DMS114 treated with DMSO at 0.1 percent for 48 hours (cell line): ENCODE measurements around the gene WDR20.

ENCODE experiments used
- DNase-seq: peaks from one replicate; lab custom pipeline; 2025; ENCODE audit not compliant: unreplicated experiment; lab: John Stamatoyannopoulos, UW

Gene WDR20

DNA sequence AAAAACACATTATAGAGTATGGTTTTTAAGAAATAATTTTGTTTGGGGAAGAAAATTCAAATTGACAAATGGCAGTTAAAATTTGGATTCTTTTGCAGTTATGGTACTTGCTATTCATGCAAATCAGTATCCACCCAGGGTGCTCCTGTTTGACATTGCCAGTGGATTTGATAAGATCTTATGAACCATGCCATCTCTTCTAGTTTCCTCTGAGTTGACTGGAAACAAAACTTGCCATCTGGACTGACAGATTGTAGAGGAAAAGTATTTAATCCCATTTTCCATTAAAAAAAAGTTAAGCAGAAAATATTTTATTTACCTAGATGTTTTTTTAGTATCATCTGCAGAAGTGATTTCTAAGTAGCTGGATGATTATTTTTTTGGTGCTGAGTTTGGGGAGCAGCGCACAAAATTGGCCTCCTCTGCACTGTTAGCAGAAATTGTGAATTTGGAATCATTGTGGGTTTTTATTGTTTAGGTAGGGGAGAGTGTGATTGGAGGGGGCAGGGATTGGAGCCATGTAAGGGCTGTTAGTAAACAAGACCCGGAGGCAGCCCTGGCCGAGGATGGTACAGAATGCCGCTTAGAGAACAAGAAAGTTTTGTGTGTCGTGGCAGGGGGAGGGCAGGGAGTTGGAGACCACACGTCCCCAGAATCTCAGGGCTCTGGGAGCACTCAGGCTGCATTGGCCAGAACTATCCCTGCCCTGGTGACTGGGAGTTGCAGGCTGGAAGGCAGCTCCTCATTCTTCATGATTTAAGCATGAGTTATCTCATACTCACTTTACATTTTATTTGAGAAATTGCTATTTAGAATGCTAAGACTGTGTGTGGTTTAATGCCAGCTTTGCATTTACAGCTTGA is 56.6 kb downstream of the WDR20 start:
- DNase-seq = no peak

DNA sequence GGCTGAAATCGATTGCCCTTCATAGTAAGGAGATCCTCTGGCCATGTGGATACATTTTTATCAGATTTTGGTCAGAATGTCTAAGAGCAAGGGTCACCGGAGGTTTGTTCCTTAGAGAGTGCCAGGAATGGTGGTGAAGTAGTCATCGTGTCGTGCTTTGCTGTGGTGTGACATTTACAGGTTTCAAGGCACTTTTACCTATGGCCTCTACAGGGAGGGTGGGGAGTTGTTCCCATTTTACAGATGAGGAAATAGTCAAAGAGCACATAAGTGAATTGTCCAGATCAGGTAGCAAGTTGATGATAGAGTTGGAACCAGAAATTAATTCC is 57.2 kb downstream of the WDR20 start:
- no peak for DNase-seq

DNA sequence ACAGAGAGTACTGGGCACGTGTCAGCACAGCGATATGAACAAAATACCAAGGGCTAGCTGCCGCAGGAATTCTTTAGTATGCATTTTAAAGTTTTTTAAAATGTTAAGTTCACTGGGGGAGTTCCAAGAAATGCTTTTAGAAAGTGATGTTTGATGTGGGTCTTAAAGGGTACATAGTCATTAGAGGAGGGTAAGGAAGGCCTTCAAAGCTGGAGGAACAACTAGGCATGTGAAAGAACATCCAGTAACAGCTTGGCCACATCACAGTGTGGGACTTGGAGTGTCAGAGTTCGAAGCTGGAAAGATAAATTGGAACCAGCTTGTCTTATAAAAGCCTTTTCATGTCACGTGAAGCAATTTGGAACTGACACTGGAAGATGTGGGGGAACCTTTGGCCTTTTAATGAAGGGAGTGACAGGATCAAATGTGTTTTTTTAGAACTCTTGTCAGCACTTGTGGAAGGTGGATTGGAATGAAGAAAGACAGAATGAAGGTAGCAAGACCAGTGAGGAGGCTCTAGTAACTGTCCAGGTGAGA is 57.7 kb downstream of the WDR20 start:
- no peak for DNase-seq

DNA sequence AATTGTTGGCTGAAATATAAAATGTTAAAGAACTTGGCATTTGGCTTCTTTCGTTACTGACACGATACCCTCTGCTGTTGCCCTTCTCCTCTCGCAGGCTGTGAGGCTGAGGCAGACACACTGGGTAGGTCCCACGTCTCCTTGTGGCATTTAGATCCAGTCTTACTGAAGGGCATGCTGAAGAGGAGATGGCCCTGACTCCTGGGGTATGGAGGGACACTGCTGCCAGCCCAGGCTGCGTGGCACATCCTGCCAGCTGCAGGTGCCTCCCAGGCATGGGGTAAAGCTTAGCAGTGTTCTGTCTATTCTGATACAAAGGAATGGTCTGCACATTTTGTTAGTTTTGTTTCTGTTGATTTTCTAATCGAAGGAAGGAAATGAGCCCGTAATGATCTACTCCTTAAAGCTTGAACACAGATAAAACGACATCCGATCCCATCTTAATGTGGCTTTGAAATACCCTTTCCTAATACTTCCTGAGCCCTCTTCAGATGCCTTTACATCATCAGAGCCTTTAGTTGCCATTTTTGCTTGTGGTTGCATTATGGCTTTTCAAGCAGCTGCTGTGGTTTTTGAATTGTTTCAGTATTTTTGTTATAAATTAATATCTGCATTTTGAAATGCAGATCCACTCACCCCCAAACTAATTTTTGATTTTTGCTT is 61.1 kb downstream of the WDR20 start:
- no peak for DNase-seq

DNA sequence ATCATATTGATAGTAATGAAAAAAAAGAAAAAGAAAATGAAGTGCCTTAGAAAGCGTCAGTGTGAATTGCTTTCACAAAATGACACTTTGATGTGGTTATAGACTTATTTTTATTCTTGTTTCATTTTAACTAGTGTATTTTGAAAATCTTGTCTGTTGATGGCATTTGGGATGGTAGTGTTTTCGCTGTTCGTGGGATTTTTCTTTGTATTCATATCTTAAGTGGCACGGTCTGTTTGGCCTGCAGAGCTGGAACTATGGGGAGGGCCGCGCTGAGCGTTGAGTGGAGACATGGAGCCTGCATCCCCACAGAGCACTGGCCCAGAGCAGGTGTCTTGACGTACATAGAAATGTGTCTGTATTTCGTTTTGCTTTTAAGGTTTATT is 61.6 kb downstream of the WDR20 start:
- DNase-seq = no peak

DNA sequence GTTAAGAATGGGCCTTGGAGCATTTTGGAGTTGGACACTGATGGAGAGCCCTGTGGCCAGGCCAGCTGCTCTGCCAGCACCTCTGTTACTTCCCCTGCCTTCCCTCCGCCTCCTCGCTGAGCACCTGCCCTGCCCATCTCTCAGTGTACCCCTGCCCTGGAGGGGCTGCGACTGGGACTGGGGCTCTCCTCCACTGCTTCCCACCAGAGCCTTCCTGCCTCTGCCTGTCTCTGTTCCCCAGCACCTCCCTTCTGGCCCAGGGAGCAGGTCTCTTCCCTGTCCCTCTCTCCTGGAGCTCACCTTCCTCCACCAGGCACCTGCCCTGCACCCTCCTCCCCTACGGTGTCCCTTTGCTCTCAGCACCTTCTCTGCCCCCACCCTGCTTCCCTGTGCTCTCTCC is 62.1 kb downstream of the WDR20 start:
- no peak for DNase-seq

DNA sequence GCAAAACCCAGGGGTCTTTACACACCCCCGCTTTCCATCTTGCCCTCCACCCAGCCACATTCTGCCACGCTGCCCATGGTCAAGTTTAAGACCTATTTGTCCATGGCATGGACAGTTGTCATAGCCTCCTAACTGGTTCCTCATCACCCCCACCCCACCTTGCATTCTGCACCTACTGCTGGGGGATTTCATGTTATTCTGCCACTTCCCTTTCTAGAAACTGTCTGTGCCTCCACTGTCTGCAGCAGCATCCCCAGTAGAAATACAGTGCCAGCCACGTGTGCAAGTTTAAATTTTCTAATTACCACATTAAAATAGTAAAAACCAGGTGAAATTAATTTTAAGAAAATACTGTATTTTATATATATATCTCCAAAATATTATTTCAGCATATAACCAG is 63.2 kb downstream of the WDR20 start:
- no peak for DNase-seq

DNA sequence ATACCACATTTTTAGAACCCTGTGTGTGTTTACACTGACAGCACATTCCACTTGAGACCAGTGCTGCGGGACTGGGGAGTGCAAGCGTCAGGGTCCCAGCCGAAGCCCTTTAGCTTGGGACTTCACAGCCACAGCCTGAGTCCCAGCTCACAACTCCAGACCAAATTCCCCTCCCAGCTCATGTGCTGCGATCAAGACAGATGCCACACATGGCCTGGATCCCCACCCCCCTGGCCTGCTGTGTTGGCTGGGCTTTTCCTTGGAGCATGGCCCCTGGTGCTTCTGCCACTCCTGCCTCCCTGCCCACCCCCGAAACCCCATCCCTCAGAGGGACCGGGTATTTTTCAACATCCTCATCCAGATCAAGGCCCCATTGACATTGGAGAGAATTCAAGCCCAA is 63.7 kb downstream of the WDR20 start:
- no peak for DNase-seq

DNA sequence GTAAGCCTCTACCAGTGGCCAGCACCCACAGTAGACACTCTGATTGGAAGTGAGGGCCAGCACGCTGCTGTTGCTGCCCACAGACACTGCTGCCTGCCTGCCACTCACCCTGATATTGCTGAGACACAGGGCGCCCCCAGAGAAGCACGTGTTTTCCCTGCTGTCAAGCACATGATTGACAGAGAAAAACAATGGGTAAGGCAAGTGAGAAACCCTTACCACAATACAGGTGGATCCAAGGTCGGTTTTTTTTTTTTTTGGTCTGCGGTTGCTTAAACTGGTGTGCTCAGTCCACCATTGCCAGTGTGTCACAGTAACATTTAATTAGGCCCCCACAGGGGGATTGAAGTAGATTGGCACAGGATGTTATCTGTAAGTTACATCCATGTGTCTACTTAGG is 65.9 kb downstream of the WDR20 start:
- DNase-seq = no peak

DNA sequence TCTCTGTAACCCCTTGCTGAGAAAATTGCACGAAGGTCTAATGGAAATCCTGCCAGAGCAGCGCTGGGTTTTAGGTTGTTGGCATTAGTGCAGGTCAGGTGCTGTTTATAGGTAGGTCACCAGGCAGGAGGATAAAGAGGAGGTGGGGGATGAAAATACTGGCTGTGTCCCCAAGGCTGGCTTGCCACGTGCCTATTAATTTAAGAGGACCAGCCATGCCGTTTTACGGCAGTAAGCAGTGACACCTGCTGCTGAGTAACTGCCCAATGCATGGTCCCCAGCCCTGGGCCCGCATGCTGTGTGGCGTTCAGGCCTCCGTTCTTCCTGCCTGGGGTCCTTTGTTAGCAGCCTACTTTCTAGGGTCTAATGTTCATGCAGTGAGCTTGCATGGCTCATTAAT is 67.2 kb downstream of the WDR20 start:
- no peak for DNase-seq

DNA sequence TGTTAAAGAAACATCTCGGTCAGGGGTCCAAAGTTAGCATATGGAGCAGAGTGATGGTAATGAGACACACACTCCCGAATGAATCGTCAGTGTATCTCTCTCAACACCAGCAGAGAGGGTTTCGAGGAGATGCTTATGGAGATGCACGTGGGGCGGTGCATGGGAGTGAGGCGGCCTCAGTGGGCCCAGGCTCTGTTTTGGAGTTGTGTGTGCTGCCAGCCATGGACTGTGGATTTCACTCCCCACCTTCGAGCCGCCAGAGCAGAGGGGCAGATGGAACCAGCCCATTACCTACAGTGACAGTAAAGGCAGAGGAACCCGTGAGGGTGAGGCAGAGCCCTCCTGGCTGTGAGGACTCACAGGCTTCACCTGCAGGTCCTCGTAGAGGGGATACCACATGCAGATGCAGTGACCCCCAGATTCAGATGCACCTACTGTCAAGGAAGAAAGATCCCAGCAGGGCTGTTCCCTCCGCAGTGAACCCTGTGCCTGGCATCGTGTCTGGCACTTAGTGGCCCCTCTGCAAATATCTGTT is 68.2 kb downstream of the WDR20 start:
- DNase-seq = no peak

DNA sequence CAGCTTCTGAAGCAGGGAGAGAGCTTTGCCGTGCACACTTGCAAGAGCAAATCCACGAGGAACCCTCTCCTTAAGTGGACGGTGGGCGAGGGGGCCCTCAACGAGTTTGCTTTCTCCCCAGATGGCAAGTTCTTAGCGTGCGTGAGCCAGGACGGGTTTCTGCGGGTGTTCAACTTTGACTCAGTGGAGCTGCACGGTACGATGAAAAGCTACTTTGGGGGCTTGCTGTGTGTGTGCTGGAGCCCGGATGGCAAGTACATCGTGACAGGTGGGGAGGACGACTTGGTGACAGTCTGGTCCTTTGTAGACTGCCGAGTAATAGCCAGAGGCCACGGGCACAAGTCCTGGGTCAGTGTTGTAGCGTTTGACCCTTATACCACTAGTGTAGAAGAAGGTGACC is 69.0 kb downstream of the WDR20 start:
- no peak for DNase-seq

DNA sequence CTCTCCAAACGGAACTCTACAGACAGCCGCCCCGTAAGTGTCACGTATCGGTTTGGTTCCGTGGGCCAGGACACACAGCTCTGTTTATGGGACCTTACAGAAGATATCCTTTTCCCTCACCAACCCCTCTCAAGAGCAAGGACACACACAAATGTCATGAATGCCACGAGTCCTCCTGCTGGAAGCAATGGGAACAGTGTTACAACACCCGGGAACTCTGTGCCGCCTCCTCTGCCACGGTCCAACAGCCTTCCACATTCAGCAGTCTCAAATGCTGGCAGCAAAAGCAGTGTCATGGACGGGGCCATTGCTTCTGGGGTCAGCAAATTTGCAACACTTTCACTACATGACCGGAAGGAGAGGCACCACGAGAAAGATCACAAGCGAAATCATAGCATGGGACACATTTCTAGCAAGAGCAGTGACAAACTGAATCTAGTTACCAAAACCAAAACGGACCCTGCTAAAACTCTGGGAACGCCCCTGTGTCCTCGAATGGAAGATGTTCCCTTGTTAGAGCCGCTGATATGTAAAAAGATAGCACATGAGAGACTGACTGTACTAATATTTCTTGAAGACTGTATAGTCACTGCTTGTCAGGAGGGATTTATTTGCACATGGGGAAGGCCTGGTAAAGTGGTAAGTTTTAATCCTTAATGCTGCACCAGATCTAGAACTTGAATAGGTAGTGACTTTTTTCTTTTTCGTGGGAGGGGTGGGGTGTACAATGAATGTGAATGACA is 69.7 kb downstream of the WDR20 start:
- DNase-seq = peak; percentile 10

DNA sequence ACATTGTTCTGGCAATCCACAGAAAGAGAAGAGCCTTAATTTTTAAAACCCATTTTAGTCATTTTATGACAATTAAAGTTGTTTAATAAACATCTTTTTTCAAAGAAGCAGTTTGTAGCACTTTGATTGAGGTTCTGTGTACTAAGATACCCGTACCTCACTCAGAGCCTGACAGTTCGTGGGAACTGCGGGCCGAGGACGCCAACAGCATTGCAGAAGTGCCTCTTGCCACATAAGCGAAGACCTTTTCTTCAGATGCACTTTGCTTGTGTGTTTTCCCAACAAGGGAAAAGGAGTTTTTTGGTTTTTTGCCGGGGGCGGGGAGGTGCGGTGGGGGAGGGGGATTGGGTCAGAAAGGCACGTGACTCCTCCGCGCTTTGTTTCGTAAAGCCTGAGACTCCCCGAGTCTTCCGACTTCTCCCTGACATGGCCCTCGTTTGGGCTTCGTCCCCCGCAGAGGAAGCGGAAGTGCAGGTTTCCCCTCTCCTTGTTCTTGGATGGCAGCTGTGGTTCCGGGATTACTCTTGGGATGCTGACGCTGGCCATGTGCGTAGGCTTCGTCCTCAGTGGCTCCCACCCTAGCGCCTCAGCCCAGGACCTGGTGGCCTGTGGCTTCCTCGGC is 70.8 kb downstream of the WDR20 start:
- DNase-seq = no peak

DNA sequence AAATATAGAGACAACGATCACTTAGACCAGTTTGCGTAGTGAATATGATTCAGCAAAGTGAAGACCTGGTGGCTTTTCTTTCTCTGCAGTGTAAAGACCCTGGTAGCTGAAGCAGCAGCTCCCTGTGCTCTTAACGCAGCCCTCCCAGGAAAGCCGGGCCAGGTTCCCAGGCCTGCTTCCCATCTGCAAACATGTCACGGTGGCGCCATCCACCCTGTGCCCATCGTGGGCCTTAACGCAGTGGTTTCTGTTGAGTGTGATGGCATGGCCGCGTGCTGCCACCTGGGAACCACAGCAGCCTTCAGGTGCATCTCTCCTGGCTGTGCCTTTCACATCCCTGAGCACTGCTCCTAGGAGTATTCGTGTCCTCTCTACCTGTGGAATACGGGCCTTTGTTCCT is 71.5 kb downstream of the WDR20 start:
- no peak for DNase-seq

DNA sequence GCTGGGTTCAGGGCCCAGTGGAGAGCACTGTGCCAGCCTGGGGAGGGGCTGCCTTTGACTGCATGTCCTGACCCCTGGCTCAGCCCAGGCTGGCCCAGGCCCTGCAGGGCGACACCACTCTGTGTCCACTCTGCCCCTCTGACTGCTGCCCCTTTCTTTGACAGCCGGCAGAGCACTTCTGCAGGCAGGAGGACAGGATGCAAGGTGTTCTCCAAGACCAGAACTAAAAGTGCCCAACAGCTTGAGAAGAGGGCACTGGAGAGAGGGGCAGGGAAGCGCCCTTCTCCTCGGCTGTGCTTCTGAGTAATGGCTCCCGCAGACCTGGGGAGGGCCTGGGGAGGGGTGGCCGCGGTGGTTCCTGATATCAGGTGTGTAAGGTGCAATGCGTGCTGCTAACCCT is 72.7 kb downstream of the WDR20 start:
- no peak for DNase-seq

DNA sequence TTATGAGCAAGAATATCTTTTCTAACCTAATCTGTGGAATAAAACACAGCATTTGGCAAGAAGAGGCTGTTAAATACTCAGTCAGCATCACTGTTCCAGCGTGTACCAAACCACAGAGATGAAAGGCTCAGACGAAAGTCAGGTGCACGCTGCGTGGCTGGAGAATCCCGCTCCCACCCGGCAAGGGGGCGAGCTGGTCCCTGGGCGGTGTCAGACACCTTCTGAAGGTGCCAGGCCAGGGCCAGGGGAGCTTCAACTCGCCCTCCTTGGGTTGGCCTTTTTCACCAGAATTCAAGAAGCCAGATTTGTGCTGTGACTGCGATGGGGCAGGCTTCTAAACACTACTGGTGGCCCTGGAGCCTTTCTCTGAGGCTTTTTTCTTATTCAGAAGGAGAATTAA is 73.1 kb downstream of the WDR20 start:
- no peak for DNase-seq

DNA sequence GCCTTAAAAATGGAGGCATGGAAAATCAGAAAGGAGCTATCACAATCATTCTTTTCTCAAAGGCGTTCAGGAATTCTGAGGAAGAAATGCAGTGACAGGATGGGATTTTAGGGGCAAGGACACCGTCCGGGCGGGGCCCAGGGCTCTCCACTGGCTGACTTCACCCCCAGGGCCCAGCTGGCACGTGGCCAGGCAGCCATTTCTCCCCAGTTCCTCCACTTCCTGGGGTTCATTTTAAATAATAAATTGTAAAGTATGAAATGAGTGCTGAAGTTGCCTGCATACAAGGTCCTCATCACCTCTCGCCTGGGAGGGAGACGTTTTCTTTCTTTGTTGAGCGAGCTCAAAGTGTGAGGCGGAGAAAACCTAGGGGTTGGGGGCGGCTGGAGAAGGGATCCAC is 73.8 kb downstream of the WDR20 start:
- no peak for DNase-seq

DNA sequence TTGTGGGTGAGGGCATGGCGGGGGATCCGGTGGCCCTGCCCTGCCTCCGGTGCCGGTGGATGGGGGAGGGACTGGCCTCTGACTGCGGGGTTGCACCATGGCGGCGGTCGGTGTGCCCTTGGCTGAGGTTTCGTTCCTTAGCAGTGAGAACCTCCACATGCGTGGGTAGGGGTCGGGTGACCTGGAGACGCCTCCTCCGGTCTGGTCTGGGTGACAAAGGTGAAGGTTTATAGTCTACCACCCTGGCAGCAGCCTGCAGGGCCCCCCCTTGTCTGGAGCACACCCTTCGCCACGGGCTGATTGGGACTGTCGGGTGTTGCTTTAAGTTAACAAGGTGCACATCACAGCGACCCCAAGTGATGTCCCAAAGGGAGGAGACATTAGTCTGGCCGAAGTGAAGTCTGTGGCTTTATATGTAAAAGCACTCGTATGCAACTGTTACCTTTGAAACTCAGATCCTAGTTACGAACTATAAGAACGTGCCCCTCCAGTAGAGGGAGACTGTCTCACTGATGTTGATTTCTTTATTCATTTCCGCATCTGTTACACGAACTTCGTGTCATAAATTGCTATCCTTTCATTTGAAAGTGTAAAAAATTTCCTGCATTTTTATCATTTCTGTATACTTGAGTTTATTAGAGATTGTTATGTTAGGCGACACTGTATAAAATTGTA is 74.4 kb downstream of the WDR20 start:
- DNase-seq = peak; percentile 6

DNA sequence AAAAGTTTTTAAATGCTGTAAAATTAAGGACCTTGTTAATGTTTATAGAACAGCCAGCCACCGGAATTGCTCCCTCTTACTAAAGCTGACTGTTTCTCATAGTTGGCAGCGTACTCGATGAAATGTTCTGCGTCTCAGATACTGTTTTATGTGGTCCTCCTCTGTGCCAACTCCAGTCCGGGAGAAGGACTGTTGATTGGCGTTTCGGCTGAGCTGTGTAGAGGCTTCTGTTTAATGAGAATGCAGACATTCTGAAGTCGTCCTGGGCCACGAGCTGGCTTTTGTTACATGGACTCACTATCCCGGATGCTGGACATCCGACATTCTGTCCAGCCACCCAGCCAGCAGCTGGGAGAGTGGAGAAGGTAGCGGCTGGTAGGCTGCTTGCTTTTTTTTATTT is 75.4 kb downstream of the WDR20 start:
- no peak for DNase-seq
